DMS114 treated with DMSO at 0.1 percent for 48 hours (cell line): ENCODE data around the gene GNAO1.

ENCODE experiments used
- DNase-seq: peaks from one replicate; lab custom pipeline; 2025; ENCODE audit not compliant: unreplicated experiment; lab: John Stamatoyannopoulos, UW

The GNAO1 gene

DNA sequence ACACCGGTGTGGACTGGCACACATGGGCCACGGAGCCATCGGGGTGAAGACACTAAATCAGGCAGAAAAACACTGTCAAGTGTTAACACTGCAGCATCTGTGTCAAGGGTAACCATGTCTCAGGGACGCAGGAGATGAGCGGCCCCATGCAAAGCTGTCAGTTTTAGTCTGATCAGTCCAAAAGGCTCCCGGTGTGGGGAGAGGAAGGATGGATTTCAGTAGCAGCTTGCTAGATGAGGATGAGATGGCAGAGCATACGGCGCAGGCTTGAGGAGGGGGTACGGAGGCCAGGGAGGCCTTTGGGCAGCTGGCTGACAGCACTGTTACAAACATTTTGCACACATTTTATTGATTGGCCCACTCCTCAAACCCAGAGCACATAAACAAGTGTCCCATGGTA lies 98.1 kb downstream of the GNAO1 start:
- no peak for DNase-seq

DNA sequence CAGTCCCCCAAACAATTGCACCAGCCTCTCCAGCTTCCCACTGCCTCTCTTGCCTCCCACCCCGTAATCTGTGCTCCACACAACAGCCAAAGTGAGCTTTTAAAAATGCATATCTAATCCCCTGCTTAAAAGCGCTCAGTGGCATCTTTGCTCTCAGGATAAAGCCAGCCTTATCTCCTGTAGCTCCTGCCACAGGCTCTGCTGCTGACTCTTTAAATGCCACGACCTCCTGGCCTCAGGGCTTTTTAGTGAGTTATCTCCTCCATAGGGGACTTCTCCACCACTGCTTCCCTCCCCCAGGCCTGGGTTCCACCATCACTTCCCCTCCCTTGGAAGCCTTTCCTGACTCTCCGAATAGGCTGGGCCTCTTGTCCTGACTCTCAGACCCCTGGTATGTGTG lies 98.6 kb downstream of the GNAO1 start:
- no peak for DNase-seq

DNA sequence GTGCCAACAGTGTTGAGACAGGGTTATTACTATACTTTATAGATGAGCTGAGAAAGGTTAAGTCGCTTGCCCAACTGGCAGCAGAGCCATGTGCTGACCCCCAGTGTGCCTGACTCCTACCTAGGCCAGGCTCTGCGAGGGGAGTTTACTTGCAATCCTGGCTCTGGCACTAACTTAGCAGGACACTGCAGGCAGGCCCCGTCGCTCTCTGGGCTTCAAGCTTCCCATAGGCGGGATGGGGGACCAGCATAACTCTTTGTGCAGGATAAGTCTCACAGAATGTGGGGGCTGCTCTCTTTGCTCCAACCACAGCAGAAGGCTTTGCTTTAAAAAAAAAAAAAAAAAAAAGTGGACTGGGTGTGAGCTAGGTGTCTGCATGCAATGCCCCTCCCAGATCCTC lies 102.7 kb downstream of the GNAO1 start:
- DNase-seq = no peak

DNA sequence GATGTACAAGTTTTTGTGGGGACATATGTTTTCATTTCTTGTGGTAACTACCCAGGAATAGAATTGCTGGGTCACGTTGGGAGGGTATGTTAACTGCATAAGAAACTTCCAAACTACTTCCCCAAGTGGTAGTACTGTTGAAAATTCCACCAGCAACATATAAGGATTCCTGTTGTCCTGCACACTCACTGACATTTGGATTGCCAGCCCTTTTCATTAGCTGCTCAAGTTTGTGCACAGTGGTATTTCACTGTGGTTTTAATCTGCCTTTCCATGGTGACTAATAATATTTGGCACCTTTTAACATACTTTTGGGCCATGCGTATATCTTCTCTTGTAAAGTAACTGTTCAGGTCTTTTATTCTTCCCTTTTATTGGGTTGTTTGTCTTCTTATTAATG lies 103.3 kb downstream of the GNAO1 start:
- no peak for DNase-seq

GRCh38 chr16:56295059-56295665 lies 103.9 kb downstream of the GNAO1 start:
- no peak for DNase-seq

GRCh38 chr16:56295739-56296527 lies 104.6 kb downstream of the GNAO1 start:
- DNase-seq = no peak

- no peak for DNase-seq
Observed at GRCh38 chr16:56297684-56298083, 106.4 kb downstream of the GNAO1 start.

- no peak for DNase-seq
Observed at GRCh38 chr16:56298116-56298515, 106.8 kb downstream of the GNAO1 start.

GRCh38 chr16:56298948-56299596 lies 107.8 kb downstream of the GNAO1 start:
- DNase-seq = no peak

DNA sequence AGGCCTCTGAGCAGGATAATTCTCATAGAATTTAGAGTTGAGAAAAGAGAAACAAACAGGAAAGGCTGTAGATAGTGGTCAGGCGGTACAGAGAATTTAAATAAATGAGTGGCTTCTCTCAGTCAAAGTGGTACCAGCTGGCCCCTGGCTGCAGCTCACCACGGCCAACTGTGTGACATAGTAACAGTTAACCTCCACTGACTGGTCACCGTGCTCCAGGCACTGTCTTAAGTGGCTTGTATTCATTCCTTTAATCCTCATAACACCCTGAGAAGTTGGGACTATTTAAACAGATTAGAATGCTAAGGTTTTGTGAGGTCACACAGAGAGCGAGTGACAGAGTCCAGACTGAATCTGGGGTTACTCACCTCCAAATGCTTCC lies 108.9 kb downstream of the GNAO1 start:
- no peak for DNase-seq

- DNase-seq = no peak
Observed at GRCh38 chr16:56300891-56301850, 109.9 kb downstream of the GNAO1 start.

- DNase-seq = no peak
Observed at GRCh38 chr16:56302506-56302905, 111.2 kb downstream of the GNAO1 start.

GRCh38 chr16:56303066-56303715 lies 111.9 kb downstream of the GNAO1 start:
- DNase-seq = no peak

DNA sequence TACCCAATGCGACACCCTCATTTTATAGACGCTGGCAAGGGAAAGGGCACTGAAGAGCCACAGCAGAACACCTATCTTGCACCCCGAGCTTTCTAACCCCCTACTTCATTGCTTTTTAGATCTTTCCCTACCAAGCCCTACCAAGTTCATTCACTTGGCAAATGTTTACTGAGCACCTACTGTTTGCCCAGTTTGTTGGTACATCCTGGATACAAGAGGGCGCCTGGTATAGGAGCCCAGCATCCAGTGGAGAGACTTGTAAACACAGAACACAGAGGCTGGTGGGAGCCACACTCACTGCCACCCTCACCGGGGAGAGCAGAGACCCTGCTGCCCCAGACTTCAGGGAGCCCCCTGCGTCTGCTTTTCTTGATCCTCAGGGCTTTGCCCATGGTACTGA lies 112.6 kb downstream of the GNAO1 start:
- no peak for DNase-seq

DNA sequence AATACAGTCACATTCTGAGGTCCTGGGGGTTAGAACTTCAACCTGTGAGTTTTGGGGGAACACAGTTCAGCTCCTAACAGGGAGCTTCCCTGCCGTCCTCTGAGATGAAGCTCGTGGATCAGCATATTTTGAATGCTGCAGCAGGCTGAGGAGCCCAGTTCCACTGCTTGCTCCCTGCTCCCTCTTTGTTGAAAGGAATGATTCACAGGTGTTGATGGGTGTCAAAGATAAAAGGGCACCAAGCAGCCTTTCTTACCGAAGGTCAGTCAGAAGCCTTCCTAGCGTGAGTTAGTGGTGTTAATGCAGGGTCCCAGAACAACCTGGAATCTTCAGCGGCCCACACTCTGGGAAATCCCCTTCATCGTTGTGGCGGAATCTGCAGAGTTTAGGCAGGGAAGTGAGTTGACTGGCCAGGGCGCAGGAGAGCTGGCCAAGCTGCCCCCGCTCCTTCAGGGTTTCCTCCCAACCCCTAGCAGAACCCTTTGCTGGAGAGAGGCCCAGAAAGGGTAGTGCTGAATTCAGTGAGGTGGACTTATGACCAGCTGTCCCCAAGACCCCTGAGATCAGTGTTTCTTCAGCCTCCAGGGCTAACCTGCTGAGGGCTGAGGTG lies 114.8 kb downstream of the GNAO1 start:
- DNase-seq = no peak

DNA sequence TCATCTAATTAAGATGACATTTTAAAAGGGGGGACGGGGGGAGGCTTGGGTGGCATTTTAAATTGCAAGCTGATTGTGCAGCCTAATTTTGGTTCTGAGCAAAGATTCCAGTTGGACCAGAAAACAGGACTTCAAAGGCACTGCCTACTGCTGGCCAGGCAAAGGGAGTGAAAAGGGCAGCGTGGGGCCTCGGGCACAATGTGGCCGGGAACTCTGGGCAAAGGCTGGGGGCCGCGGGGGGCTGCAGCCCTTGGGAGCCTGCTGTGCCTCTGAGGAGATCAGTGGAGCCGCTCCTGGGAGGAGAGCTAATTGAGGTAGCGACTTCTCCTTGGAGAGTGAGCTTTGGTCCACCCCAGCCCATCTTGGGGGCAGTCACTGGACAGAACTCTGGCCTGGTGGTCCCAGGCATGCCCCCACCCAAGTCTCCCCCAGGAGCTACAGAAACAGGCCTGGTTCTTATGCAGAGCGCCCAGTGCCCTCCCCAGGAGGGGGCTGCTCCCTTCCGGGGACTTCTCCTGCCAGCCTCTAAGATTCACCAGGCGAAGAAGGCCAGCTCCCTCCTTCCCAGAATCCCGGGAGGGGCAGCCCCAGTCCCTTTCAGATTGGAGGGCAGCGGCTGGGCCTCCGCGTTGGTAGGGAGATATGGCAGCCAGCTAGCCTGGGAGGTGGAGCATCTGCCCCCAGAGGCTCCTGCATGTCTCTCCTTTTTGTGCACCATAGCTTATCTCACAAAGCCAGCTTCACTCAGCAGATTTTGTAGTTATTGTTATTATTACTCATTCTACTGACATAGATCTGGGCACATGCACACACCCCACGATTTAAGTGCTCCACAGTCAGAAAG lies 115.6 kb downstream of the GNAO1 start:
- DNase-seq = no peak

DNA sequence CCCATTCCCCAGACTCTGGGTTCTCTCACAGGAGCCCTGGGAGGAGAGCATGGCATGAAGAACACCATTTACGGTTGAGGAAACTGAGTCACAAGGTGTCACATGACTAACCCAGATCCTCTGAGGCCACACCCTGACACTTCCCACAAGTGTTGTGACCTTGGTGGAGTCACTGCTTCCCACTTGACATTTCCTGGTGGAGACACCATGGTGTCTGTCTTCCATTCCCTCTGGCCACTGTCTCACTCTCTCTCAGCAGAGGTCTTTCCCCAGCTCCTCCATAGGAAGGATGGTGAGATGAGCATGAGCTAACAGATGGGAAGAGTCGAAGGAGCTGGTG lies 116.2 kb downstream of the GNAO1 start:
- no peak for DNase-seq

DNA sequence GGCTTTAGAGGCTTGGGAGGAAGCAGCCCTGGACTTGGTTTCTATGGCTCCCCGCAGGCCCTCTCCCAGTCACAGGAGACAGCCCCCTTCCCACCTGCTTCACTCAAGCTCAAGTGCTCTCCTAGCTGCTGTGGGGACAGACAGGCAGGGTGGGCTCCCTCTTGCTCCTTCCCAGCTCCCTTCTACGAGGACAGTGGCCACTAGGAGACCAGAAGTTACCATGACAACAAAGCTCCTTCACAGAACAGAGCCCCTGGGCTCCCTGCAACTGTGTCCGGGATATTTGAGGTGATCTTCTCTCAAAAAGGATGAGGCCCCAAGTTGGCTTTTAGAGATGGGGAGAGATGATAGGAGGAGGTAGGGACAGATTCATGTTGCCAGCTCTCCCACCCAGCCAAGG lies 117.7 kb downstream of the GNAO1 start:
- DNase-seq = no peak

GRCh38 chr16:56310690-56311089 lies 119.4 kb downstream of the GNAO1 start:
- DNase-seq = no peak
